Caki2 (cell line): Measurements from ENCODE around the gene TMEM182. TPM values are rescaled to one million over a fixed set of nuclear protein-coding genes. Genes with fewer than 3 reads are reported as not detected.

ENCODE experiments used
- DNase-seq: peaks from one replicate; pipeline ENCODE4 v3.0.0-alpha.2; 2015; ENCODE audit warnings: low read depth
- in situ Hi-C: cut with HindIII; loops from 2 replicates; pipeline ENCODE4 v1.10.0; 2016; ENCODE audit warnings: low sequenced_read_pairs, low pct_unique_long_range_greater_than_20kb, mixed read lengths
- total RNA-seq: library from RNA; depleted of rRNA; stranded (reverse); fragments of >200 nt; shearing (Covaris generic); gene quantifications from 2 replicates; pipeline ENCODE4 v1.2.3, GENCODE V29; 2014; ENCODE audit warnings: low replicate concordance

TMEM182 gene
- total RNA-seq, 1 experiment from 2014 or later = 5.2 TPM

DNA sequence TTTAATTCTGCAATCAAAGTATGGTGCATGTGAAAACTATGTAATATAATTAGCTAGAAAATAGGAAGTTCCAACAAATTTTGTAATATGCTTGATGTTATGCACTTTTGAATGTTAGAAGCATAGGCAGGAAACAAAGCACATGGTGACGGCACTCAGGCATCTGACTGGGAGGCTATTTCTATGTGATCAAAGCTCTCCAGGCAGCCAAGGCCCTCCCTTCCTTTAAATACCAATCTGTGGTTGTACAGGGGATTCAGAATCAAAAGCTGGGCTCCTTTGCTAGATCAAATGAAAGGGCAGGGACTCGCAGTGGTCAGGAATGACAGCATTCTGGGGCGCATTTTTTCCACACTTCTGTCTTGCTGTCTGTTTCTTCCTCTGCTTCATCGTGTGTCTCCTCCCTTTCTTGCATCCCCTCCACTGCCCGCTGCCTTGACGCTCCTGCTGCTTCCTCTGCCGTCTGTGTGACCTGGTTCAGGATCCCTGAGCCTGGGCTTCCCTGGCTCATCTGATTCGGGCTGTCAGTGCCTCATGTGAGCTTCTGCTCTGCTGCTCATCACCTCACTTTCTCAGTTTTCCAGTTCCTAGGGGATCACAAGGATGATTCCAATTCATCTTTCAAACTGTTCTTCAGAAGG lies 30.9 kb downstream of the TMEM182 start:
- in situ Hi-C loops = no loop called here
- DNase-seq = no peak

- no peak for DNase-seq
- in situ Hi-C loops = no loop called here
Measured at GRCh38 chr2:102795641-102796040, 33.8 kb downstream of the TMEM182 start.

DNA sequence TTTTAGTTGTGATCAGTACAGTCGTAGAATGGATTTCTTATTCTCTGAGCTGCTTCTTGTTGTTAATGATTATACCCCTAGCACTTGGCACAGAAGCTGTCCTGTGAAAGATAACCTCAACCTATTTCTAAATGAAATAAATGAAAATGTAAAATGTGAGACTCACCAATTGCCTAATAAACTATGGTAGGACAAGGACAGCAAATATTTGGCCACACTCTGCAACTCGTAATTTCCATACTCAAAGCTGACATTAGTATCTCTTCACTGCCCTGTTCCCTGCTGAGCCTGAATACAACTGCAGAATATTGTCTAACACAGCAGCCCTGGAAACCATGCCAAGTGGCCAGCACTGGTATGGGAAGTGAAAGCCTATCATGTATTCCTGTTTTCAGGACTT lies 34.5 kb downstream of the TMEM182 start:
- no peak for DNase-seq
- in situ Hi-C loops = no loop called here

DNA sequence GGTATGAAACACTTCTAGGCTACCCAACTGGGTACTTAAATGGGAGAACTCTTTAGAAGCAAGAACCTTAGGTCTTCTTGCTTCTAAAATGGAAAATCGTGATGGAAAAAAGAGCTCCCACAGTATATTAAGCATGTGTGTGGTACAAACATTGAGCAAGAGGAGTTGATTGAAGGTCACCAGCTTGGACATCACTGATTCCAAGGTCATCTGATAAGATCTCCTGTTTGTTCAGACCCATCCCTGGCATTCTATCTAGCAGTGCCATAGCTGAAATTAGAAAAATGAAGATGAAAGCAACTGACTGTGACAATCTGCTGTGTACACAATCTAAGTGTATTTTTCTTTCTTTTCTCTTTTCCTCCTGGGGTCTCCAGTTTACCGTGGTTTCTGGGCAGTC lies 35.7 kb downstream of the TMEM182 start:
- no peak for DNase-seq
- in situ Hi-C loops = no loop called here

GRCh38 chr2:102798181-102798580 lies 36.4 kb downstream of the TMEM182 start:
- in situ Hi-C loops = no loop called here
- DNase-seq = no peak

GRCh38 chr2:102801098-102801718 lies 39.4 kb downstream of the TMEM182 start:
- DNase-seq = peak; percentile 23
- in situ Hi-C loops = no loop called here

GRCh38 chr2:102801858-102802699 lies 40.2 kb downstream of the TMEM182 start:
- no peak for DNase-seq
- in situ Hi-C loops = no loop called here

- in situ Hi-C loops = no loop called here
- DNase-seq = no peak
Measured at GRCh38 chr2:102803041-102803896, 41.4 kb downstream of the TMEM182 start.

DNA sequence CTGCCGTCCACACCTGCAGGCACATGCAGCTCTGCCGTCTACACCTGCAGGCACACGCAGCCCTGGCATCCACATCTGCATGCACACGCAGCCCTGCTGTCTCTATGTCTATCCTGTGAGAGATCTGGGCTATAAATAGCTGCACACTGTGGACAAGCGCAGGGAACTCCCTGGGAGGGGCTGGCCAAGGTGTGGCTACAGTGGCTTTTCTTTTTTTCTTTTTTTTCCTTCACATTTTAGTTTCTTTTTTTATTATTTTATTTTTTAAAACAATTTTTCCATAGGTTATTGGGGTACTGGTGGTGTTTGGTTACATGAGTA lies 42.0 kb downstream of the TMEM182 start:
- in situ Hi-C loops = no loop called here
- no peak for DNase-seq

DNA sequence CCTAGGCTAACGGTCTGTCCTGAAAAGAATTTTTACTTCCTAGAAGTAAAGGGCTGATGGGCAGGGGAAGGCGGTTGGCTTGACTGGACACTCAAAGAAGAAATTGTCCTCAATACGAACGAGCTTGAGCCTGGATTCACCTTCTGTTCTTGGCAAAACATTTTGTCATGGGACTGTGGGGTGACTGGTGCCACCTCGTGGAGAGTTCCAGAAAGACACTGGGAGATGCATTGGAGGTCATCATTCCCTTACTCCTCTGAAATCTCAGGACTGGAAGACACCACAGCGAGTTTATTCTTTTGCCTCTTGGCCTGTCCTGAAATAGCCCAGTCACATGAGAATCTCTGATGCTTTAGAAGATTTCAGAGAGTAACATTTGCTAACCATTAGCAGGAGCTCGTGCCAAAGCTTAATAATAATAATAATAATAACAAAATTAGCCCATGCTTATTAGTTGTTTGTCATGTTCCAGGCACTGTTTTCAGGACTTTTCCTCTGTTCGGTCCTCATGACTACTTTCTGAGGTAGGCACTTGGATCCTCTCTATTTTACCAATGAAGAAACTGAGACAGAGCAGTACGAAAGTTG lies 44.5 kb downstream of the TMEM182 start:
- in situ Hi-C loops = no loop called here
- peak; percentile 33 for DNase-seq

DNA sequence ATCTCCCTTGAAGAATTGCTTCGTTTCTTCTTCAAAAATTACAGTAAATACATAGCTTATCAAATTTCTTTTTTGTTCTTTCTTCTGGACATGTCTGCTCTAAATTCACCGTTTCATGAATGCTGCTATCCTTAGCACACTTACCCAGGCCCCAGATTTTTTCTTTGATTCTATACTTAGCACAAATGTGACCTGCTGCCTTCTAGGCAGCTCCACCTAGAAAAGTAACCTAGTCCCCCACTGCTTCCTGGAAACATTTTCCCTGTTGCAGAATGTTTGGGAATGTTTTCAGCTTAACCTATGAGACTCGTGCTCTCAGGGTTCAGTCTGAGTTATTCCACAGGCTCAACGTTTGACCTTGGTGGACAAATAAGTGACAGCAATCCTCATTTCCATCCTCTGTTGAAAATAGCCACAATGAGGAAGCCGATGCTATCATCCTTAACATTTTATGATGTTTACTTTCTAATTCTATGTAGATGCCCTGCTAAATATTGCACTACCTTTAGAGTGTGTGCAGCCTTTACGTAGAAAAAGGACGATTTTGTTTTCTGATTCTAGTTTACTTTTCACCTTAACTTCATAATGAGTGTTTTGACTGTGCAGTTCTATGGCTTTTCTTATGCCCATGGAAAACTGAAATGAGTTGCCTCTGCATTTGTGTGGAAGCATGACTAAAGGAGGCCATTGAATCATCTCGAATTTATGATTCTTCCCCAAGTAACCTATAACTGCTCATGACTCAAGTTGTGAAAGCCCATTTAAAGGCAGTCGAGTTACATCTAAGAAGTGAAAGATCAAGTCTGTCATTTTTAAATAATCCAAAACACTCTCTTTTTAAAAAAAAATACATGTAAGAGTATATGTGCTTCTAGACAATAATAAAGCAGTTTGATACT lies 47.7 kb downstream of the TMEM182 start:
- in situ Hi-C loops = no loop called here
- no peak for DNase-seq

DNA sequence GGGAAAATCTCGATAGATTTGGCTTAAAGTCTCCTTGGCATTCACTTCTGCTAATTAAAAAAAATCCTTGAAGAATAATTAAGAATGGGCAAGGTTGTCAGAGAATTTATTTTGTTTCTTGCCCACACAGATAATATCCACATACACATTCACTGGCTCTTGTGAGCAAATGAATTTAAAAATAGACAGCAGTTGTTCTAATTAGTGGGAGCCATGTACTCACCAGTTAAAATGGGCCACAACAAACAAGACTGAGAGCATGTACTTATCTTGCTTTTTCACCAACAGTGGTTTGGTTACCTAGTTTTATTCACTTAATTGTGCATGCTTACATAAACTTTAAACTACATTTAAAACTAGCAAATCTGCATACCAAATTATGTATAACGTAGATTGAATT lies 53.5 kb downstream of the TMEM182 start:
- no peak for DNase-seq
- in situ Hi-C loops = no loop called here

GRCh38 chr2:102826904-102827303 lies 65.1 kb downstream of the TMEM182 start:
- in situ Hi-C loops = no loop called here
- DNase-seq = no peak

DNA sequence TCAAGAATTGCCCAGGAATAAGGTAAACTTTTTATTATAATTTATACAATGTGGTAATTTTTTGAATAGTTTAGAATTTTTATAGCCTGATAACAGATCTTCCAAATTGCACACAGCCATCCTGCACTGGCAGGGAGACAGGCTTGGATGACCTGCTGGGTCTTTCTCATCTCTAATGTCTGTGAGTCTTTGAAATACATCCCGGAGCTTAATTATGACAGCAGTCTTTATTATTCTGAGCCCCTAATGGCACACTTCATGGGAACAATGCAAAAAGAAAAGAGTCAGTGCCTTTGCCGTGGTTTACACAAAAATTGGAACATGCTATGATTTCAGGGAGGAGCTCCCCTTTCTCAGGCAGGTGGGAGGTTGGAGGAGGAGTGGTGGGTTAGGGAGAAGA lies 71.0 kb downstream of the TMEM182 start:
- in situ Hi-C loops = no loop called here
- no peak for DNase-seq

- in situ Hi-C loops = no loop called here
- DNase-seq = no peak
Measured at GRCh38 chr2:102834523-102835273, 72.9 kb downstream of the TMEM182 start.

- DNase-seq = no peak
- in situ Hi-C loops = no loop called here
Measured at GRCh38 chr2:102837626-102838198, 75.9 kb downstream of the TMEM182 start.
